Mesothelial cell of epicardium (in vitro differentiated cells): Measurements from ENCODE around the gene P2RY8. TPM values are rescaled to one million over a fixed set of nuclear protein-coding genes. Genes with fewer than 3 reads are reported as not detected.

Experiments
- DNase-seq, 2 experiments: peaks; one replicate each; pipeline ENCODE4 v3.0.0; 2021; ENCODE audit warnings: low spot score in 2 of 2; ENCODE audit not compliant: unreplicated experiment in 2 of 2
- H3K27ac Mint-ChIP-seq: 2 replicates; pipeline ENCODE4 v1.8.0; 2021; ENCODE audit warnings: mixed read lengths
- H3K27me3 Mint-ChIP-seq: 2 replicates; pipeline ENCODE4 v1.8.0; 2021; ENCODE audit warnings: low read depth, mixed read lengths
- H3K36me3 Mint-ChIP-seq: 2 replicates; pipeline ENCODE4 v1.8.0; 2021; ENCODE audit warnings: mixed read lengths
- H3K4me1 Mint-ChIP-seq: 2 replicates; pipeline ENCODE4 v1.8.0; 2021; ENCODE audit warnings: mixed read lengths
- H3K4me3 Mint-ChIP-seq: 2 replicates; pipeline ENCODE4 v1.8.0; 2021; ENCODE audit warnings: mild to moderate bottlenecking, moderate library complexity, mixed read lengths
- H3K9me3 Mint-ChIP-seq: 2 replicates; pipeline ENCODE4 v1.8.0; 2021; ENCODE audit warnings: mixed read lengths
- total RNA-seq: library from RNA; stranded (reverse); gene quantifications from 3 replicates; pipeline ENCODE4 v1.2.1, GENCODE V29; 2021
- TF ChIP-seq, protein P1 (sequence below): fragments of 200-600 bp; sonication (generic); IDR thresholded peaks from one replicate; pipeline ENCODE4 v1.5.0; 2021; ENCODE audit warnings: antibody characterized with exemption; ENCODE audit not compliant: unreplicated experiment

Gene P2RY8
- total RNA-seq, 1 donor from 2014 or later: not detected

DNA sequence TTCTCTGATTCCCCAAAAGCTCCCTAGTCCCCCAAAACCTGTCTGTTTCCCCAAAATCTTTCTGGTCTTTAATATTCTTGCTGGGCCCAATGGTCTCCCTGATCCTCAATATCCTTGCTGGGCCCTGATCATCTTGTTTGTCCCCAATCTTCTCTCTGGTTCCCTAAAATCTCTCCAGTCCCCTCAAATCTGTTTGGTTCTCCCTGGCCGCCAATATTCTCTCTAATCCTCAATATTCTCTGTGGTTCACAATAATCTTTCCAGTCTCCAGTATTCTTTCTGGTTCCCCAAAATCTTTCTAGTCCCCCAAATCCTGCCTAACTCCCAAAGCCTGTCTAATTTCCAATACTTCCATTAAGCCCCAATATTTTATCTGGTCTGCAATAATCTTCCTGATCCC lies 18.5 kb downstream of the P2RY8 start:
- TF ChIP-seq, protein P1, sequence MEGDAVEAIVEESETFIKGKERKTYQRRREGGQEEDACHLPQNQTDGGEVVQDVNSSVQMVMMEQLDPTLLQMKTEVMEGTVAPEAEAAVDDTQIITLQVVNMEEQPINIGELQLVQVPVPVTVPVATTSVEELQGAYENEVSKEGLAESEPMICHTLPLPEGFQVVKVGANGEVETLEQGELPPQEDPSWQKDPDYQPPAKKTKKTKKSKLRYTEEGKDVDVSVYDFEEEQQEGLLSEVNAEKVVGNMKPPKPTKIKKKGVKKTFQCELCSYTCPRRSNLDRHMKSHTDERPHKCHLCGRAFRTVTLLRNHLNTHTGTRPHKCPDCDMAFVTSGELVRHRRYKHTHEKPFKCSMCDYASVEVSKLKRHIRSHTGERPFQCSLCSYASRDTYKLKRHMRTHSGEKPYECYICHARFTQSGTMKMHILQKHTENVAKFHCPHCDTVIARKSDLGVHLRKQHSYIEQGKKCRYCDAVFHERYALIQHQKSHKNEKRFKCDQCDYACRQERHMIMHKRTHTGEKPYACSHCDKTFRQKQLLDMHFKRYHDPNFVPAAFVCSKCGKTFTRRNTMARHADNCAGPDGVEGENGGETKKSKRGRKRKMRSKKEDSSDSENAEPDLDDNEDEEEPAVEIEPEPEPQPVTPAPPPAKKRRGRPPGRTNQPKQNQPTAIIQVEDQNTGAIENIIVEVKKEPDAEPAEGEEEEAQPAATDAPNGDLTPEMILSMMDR: no peak
- no peaks in the 10 kb centered on the region for H3K4me1 Mint-ChIP-seq
- no peak overlapping the region for H3K27ac Mint-ChIP-seq
- DNase-seq: no peak
- no peaks in the 10 kb centered on the region for H3K36me3 Mint-ChIP-seq
- peaks cover 9% of the 10 kb centered on the region for H3K27me3 Mint-ChIP-seq
- H3K4me3 Mint-ChIP-seq: no peak overlapping the region
- peaks cover 27% of the 10 kb centered on the region for H3K9me3 Mint-ChIP-seq

DNA sequence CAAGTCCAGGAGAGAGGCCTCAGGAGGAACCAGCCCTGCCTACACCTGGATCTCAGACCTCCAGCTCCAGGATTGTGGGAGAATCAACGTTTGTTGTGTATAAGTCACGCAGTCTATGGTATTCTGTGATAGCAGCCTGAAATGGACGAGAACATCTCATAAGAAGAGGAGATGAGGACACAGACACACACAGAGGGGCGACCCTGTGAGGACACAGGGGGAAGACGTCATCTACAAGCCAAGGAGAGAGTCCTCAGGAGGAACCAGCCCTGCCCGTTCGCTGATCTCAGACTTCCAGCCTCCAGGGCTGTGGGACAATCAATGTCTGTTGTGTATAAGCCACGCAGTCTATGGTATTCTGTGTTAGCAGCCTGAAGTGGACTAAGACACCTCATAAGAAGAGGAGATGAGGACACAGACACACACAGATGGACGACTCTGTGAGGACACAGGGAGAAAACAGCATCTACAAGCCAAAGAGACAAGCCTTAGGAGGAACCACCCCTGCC lies 20.3 kb downstream of the P2RY8 start:
- H3K4me1 Mint-ChIP-seq: no peaks in the 10 kb centered on the region
- no peak overlapping the region for H3K4me3 Mint-ChIP-seq
- TF ChIP-seq, protein P1: no peak
- no peak overlapping the region for H3K27ac Mint-ChIP-seq
- H3K9me3 Mint-ChIP-seq: peaks cover 36% of the 10 kb centered on the region
- H3K27me3 Mint-ChIP-seq: peaks cover 14% of the 10 kb centered on the region
- DNase-seq: peak in 1 of 2 experiments; percentile 25
- no peaks in the 10 kb centered on the region for H3K36me3 Mint-ChIP-seq

DNA sequence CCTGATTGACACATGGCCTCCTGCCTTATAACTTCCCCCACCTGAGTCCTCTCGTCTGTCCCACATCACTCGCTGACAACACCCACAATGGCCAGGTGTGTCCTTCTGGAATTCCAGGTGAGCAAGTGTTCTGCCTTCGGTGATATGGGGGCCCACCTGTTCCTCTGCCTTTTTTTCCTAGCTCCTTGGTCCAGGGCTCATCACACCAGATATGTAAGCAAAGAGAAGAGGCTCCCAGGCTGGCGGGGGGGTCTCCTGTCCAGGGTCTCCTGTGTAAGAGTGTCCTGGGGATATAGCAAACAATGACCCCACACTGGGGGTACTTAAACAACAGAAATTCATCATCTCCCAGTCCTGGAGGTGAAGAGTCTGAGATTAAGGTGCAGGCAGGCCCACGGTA lies 25.2 kb downstream of the P2RY8 start:
- Mint-ChIP-seq H3K4me1 (no peaks in the 10 kb centered on the region), H3K27me3 (peaks cover 13% of the 10 kb centered on the region), H3K9me3 (peaks cover 18% of the 10 kb centered on the region), H3K4me3 (no peak overlapping the region), H3K36me3 (no peaks in the 10 kb centered on the region), H3K27ac (no peak overlapping the region)
- DNase-seq: no peak
- TF ChIP-seq, protein P1: no peak

DNA sequence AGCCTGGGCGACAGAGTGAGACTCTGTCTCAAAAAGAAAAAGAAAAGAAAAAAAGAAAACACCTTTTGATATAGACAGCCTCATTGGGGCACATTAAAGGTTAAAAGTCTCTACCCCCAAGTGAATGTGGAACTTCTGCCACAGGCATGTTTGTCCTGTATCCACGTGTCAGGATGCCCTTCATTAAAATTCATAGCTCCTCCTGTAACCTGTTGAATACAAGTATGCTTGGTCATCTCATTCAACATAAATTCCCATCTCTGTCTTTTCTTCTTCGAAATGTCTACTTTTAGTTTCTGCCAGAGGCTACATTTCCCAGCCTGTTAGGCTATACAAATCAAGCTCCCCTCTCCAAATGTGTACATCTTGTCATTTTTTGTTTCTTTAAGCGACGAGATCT lies 25.8 kb downstream of the P2RY8 start:
- Mint-ChIP-seq H3K36me3 (no peaks in the 10 kb centered on the region), H3K4me1 (no peaks in the 10 kb centered on the region), H3K27me3 (peaks cover 13% of the 10 kb centered on the region), H3K4me3 (no peak overlapping the region), H3K27ac (no peak overlapping the region), H3K9me3 (peaks cover 18% of the 10 kb centered on the region)
- TF ChIP-seq, protein P1: no peak
- DNase-seq: no peak

DNA sequence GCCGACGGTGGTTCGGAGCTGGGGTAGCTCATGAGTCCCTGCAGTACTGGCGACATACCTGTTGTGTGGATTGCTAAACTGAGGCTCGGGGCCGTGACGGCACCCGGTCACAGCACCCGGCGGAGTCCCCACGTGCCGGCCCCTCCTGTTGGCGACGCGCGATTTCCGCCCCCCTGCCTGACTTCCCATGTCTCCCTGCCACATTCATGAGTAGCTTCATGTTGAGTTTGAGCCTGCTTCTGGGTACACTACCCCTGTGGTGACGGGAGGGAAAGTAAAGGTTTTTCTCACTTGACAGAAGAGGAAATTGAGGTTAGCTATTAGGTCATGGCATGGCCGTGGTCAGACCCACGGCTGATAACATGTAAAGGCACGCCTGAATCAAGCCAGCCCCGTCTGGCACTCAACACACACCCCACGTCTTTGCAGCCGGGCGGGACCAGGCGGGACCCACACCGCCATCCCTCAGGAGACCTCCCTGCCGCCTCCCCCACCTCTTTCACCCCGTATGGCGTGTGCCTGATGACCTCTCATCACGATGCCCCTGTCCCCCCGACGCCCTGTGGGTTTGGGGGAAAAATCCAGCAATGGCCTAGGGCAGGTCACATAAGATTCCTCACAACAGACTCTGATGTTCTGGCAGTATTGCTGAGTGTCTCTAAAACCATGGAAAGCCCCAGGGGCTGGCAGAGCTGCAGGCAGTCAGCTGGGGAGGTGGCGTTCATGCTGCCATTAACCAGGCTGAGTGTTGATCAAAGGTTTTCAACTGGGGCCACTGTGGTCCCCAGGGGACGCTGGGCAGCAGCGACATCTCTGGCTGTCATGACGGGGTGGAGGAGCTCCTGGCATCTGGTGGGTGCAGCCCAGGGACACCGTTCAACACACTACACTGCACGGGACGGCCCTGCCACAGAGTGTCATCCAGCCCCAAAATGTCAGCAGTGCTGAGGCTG lies 29.2 kb downstream of the P2RY8 start:
- Mint-ChIP-seq H3K27me3 (no peaks in the 10 kb centered on the region), H3K4me1 (no peaks in the 10 kb centered on the region), H3K4me3 (no peak overlapping the region), H3K9me3 (peaks cover 9% of the 10 kb centered on the region), H3K36me3 (no peaks in the 10 kb centered on the region), H3K27ac (no peak overlapping the region)
- DNase-seq: no peak
- TF ChIP-seq, protein P1: no peak
